ENCODE measurements around the gene SCEL. TPM values are rescaled to one million over a fixed set of nuclear protein-coding genes. Genes with fewer than 3 reads are reported as not detected.

SCEL gene
- polyA plus RNA-seq, 1 donor from 2014 or later, result 0.24 TPM

DNA sequence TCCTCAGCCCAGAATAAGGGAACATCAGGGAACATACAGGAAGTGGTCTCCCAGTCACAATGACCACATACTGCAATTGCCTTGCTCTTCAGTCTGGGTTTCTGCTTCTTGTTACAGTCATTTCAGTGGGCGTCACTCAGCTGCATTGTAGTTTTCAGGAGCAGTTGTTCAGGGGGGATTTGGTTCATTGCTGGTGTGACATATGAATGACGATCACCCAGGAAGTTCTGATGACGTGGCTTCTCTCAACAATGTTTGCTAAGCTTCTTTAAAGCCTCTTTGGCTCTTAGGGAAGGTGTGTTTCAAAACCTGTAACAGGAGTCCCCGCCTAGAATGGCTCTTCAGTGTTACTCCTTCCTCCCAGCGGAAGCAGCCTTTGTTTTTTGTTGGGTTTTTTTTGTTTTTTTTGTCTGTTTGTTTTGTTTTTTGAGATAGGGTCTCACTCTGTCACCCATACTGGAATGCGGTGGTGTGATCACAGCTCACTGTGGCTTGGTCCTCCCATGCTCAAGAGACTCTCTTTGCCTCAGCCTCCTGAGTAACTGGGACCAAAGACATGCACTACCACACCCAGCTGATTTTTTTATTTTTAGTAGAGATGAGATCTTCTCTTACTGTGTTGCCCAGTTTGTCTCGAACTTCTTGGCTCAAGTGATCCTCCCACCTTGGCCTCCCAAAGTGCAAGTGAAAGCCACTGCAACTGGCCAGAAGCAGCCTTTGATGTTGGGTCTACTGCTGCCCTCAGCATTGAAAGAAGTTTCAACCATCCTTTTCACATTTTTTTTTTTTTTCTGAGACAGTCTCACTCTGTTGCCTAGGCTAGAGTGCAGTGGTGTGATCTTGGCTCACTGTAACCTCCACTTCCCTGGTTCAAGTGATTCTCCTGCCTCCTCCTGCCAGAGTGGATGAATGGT is 1.4 kb upstream of the SCEL start:
- H3K4me2 ChIP-seq (ENCODE audit: low read length), result no peak overlapping the region
- no peaks in the 10 kb centered on the region for H3K27me3 ChIP-seq (ENCODE audit: insufficient read depth, low read depth, low read length)
- H3K9me3 ChIP-seq (ENCODE audit: low read length), result no peaks in the 10 kb centered on the region
- H3K36me3 ChIP-seq (ENCODE audit: insufficient read depth, low read length), result no peaks in the 10 kb centered on the region
- H3K9me2 ChIP-seq (ENCODE audit: insufficient read depth, low read length), result no peaks in the 10 kb centered on the region
- H3K9ac ChIP-seq (ENCODE audit: low read length), result no peak overlapping the region
- H3K4me3 ChIP-seq (ENCODE audit: low read length), result no peak overlapping the region
- H3F3A ChIP-seq (ENCODE audit: insufficient read depth, low read length, poor library complexity, severe bottlenecking), result no peaks in the 10 kb centered on the region
- TF ChIP-seq EZH2 (IDR thresholded peaks at IDR 0.05; ENCODE audit: borderline replicate concordance, insufficient read depth, low read length, poor library complexity, severe bottlenecking) (no peak), RAD21 (conservative IDR thresholded peaks at IDR 0.05) (no peak)
- TF ChIP-seq, protein P1, sequence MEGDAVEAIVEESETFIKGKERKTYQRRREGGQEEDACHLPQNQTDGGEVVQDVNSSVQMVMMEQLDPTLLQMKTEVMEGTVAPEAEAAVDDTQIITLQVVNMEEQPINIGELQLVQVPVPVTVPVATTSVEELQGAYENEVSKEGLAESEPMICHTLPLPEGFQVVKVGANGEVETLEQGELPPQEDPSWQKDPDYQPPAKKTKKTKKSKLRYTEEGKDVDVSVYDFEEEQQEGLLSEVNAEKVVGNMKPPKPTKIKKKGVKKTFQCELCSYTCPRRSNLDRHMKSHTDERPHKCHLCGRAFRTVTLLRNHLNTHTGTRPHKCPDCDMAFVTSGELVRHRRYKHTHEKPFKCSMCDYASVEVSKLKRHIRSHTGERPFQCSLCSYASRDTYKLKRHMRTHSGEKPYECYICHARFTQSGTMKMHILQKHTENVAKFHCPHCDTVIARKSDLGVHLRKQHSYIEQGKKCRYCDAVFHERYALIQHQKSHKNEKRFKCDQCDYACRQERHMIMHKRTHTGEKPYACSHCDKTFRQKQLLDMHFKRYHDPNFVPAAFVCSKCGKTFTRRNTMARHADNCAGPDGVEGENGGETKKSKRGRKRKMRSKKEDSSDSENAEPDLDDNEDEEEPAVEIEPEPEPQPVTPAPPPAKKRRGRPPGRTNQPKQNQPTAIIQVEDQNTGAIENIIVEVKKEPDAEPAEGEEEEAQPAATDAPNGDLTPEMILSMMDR (IDR thresholded peaks at IDR 0.05; ENCODE audit: poor library complexity, severe bottlenecking), result no peak
- no peaks in the 10 kb centered on the region for H4K20me1 ChIP-seq (ENCODE audit: insufficient read depth)
- H3K79me2 ChIP-seq (replicated peaks; ENCODE audit: insufficient read depth, low read length), result no peaks in the 10 kb centered on the region
- H3K27ac ChIP-seq (ENCODE audit: low read length), result no peak overlapping the region
- no peak overlapping the region for H2AFZ ChIP-seq (ENCODE audit: low read depth, low read length)

DNA sequence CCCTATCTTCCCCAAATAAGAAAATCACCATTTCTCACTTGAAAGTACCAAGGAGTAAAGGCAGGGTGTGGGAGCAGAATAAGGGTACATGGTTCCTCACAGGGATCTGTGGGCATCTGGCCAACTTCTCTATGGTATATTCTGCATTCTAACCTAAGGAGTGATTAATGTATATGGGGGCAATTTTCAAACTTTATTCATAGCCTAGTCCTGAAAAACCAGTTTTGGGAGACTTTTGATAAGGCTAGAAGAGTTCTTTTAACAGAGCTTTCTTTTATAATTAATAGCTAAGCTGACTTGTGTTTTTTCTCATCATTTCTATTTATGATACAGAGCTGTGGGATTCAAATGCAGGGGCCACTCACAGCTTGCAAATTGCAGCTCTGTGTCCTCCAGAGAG is 852 bp downstream of the SCEL start:
- H3K4me3 ChIP-seq (ENCODE audit: low read length), result no peak overlapping the region
- H3F3A ChIP-seq (ENCODE audit: insufficient read depth, low read length, poor library complexity, severe bottlenecking), result no peaks in the 10 kb centered on the region
- no peak overlapping the region for H3K27ac ChIP-seq (ENCODE audit: low read length)
- H2AFZ ChIP-seq (ENCODE audit: low read depth, low read length), result no peak overlapping the region
- no peak overlapping the region for H3K9ac ChIP-seq (ENCODE audit: low read length)
- TF ChIP-seq, protein P2, sequence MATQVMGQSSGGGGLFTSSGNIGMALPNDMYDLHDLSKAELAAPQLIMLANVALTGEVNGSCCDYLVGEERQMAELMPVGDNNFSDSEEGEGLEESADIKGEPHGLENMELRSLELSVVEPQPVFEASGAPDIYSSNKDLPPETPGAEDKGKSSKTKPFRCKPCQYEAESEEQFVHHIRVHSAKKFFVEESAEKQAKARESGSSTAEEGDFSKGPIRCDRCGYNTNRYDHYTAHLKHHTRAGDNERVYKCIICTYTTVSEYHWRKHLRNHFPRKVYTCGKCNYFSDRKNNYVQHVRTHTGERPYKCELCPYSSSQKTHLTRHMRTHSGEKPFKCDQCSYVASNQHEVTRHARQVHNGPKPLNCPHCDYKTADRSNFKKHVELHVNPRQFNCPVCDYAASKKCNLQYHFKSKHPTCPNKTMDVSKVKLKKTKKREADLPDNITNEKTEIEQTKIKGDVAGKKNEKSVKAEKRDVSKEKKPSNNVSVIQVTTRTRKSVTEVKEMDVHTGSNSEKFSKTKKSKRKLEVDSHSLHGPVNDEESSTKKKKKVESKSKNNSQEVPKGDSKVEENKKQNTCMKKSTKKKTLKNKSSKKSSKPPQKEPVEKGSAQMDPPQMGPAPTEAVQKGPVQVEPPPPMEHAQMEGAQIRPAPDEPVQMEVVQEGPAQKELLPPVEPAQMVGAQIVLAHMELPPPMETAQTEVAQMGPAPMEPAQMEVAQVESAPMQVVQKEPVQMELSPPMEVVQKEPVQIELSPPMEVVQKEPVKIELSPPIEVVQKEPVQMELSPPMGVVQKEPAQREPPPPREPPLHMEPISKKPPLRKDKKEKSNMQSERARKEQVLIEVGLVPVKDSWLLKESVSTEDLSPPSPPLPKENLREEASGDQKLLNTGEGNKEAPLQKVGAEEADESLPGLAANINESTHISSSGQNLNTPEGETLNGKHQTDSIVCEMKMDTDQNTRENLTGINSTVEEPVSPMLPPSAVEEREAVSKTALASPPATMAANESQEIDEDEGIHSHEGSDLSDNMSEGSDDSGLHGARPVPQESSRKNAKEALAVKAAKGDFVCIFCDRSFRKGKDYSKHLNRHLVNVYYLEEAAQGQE (IDR thresholded peaks at IDR 0.05; ENCODE audit: borderline replicate concordance), result no peak
- TF ChIP-seq EZH2 (IDR thresholded peaks at IDR 0.05; ENCODE audit: borderline replicate concordance, insufficient read depth, low read length, poor library complexity, severe bottlenecking), result no peak
- no peak for TF ChIP-seq TAF1 (IDR thresholded peaks at IDR 0.05; ENCODE audit: low read depth)
- TF ChIP-seq POLR2AphosphoS5 (IDR thresholded peaks at IDR 0.05), result no peak
- TF ChIP-seq, protein P1 (IDR thresholded peaks at IDR 0.05; ENCODE audit: poor library complexity, severe bottlenecking), result no peak
- TF ChIP-seq RAD21 (conservative IDR thresholded peaks at IDR 0.05), result no peak
- TF ChIP-seq EP300 (conservative IDR thresholded peaks at IDR 0.05; ENCODE audit: poor library complexity, severe bottlenecking), result no peak
- no peak for TF ChIP-seq MXI1 (conservative IDR thresholded peaks at IDR 0.05; ENCODE audit: poor library complexity, severe bottlenecking)
- no peak for TF ChIP-seq SMC3 (conservative IDR thresholded peaks at IDR 0.05; ENCODE audit: poor library complexity)
- no peaks in the 10 kb centered on the region for H4K20me1 ChIP-seq (ENCODE audit: insufficient read depth)
- H3K9me2 ChIP-seq (ENCODE audit: insufficient read depth, low read length), result no peaks in the 10 kb centered on the region
- no peaks in the 10 kb centered on the region for H3K79me2 ChIP-seq (replicated peaks; ENCODE audit: insufficient read depth, low read length)
- H3K4me2 ChIP-seq (ENCODE audit: low read length), result no peak overlapping the region
- no peaks in the 10 kb centered on the region for H3K27me3 ChIP-seq (ENCODE audit: insufficient read depth, low read depth, low read length)
- H3K36me3 ChIP-seq (ENCODE audit: insufficient read depth, low read length), result no peaks in the 10 kb centered on the region
- H3K9me3 ChIP-seq (ENCODE audit: low read length), result no peaks in the 10 kb centered on the region
